SHP77 (cell line): ENCODE data around the gene MEX3B.
"Not testable (repeated sequence)": the region's sequence is repeated elsewhere in the genome, so short reads cannot be mapped to it uniquely, and the experiment has no call there.

ENCODE experiments used
- DNase-seq, 2 experiments: peaks; one replicate each; lab custom pipeline; 2025; lab: John Stamatoyannopoulos, UW

The MEX3B gene

GRCh38 chr15:82005239-82005638 is 40.6 kb downstream of the MEX3B start:
- DNase-seq = no peak

- no peak for DNase-seq
Observed at GRCh38 chr15:82003916-82004315, 41.9 kb downstream of the MEX3B start.

- DNase-seq = not testable (repeated sequence)
Observed at GRCh38 chr15:81995081-81995480, 50.7 kb downstream of the MEX3B start.

GRCh38 chr15:81992523-81992922 is 53.3 kb downstream of the MEX3B start:
- no peak for DNase-seq
